K562 (cell line): Measurements from ENCODE around the gene CUL1. TPM values are rescaled to one million over a fixed set of nuclear protein-coding genes. Genes with fewer than 3 reads are reported as not detected.

Experiments used
- ATAC-seq: fragments of 200-7000 bp; cut with Tn5 transposase; 3 replicates; pipeline ENCODE4 v1.9.1; 2020; ENCODE audit warnings: moderate library complexity
- BruUV-seq: library from RNA; stranded (reverse); fragments of 400-500 nt; replicated peaks from 2 replicates; lab custom pipeline; 2021; lab: Mats Ljungman, UMichigan
- CTCF ChIA-PET: fragments of 300-600 bp; formaldehyde crosslinking; extraction: SDS; loops from one replicate; lab custom pipeline; 2021; ENCODE audit warnings: low intra/inter-chr PET ratio; lab: Yijun Ruan, JAX
- POLR2A ChIA-PET: fragments of 300-600, 350-650 bp; sonication (Branson Sonifier 250); formaldehyde crosslinking; extraction: SDS; loops from one replicate; lab custom pipeline; 2021; ENCODE audit warnings: antibody characterized with exemption, inconsistent platforms; lab: Yijun Ruan, JAX
- DNase-seq, 4 experiments: peaks; one replicate each; pipeline versions ENCODE4 v3.0.0 to v3.0.0-alpha.2; 2011 to 2018; ENCODE audit warnings: low spot score in 3 of 4, mixed read lengths in 3 of 4; ENCODE audit errors: extremely low read depth in 1 of 4
- FAIRE-seq: peaks from 2 replicates; lab custom pipeline; 2011; peaks lifted over from hg19 to GRCh38; lab: Jason Lieb, UNC
- H2AFZ ChIP-seq: 2 replicates; pipeline ENCODE4 v1.6.0; 2011; ENCODE audit warnings: low read depth, low read length, control low read depth, inconsistent platforms
- H3K27ac ChIP-seq: fragments of 200-600 bp; 3 replicates; pipeline ENCODE4 v1.8.0; 2011; ENCODE audit warnings: low read depth, mild to moderate bottlenecking, control low read depth, inconsistent platforms, low read length, moderate library complexity, mixed read lengths; ENCODE audit errors: extremely low read depth
- H3K27me3 ChIP-seq, 2 experiments: fragments of 300-600 bp in 1 of 2; 2 replicates in 1 of 2; 3 replicates in 1 of 2; pipeline versions ENCODE4 v1.6.0 to v1.8.0; 2011; ENCODE audit warnings: inconsistent platforms in 2 of 2, low read length in 2 of 2, mild to moderate bottlenecking in 1 of 2, mixed read lengths in 1 of 2, moderate library complexity in 1 of 2; ENCODE audit not compliant: control insufficient read depth in 2 of 2, insufficient read depth in 2 of 2
- H3K36me3 ChIP-seq: fragments of 300-600 bp; 3 replicates; pipeline ENCODE4 v1.8.0; 2011; ENCODE audit warnings: mild to moderate bottlenecking, low read length, inconsistent platforms; ENCODE audit not compliant: control insufficient read depth, insufficient read depth
- H3K4me1 ChIP-seq, 2 experiments: fragments of 200-600 bp in 1 of 2; replicated peaks in 1 of 2; 2 replicates in 1 of 2; 3 replicates in 1 of 2; pipeline versions ENCODE4 v1.5.1 to v1.8.0; 2011; ENCODE audit warnings: inconsistent platforms in 2 of 2, low read length in 2 of 2, mild to moderate bottlenecking in 1 of 2, mixed read lengths in 1 of 2, moderate library complexity in 1 of 2; ENCODE audit not compliant: control insufficient read depth in 2 of 2, insufficient read depth in 2 of 2
- H3K4me2 ChIP-seq: 2 replicates; pipeline ENCODE4 v1.6.1; 2011; ENCODE audit warnings: low read length, control low read depth, inconsistent platforms, mixed read lengths; ENCODE audit not compliant: insufficient read depth
- H3K4me3 ChIP-seq: fragments of 200-600 bp; sonication (generic), shearing (Covaris generic); 2 replicates; pipeline ENCODE4 v1.5.1; 2016; ENCODE audit warnings: control low read depth, inconsistent platforms
- H3K79me2 ChIP-seq: fragments of 200-600 bp; 3 replicates; pipeline ENCODE4 v1.8.0; 2011; ENCODE audit warnings: low read length, inconsistent platforms; ENCODE audit not compliant: control insufficient read depth, insufficient read depth
- H3K9ac ChIP-seq, 2 experiments: 2 replicates each; pipeline versions ENCODE4 v1.6.0 to v1.6.1; 2011; ENCODE audit warnings: low read depth in 2 of 2, low read length in 2 of 2, control low read depth in 1 of 2, inconsistent platforms in 1 of 2, mild to moderate bottlenecking in 1 of 2, mixed read lengths in 1 of 2; ENCODE audit not compliant: insufficient read depth in 1 of 2
- H3K9me1 ChIP-seq: one replicate; pipeline ENCODE4 v1.6.0; 2011; ENCODE audit warnings: inconsistent platforms, mild to moderate bottlenecking, low read length, moderate library complexity; ENCODE audit not compliant: control insufficient read depth, insufficient read depth
- H3K9me3 ChIP-seq: replicated peaks from 2 replicates; pipeline ENCODE4 v1.5.1; 2011; ENCODE audit warnings: low read depth, low read length, inconsistent platforms; ENCODE audit not compliant: control insufficient read depth, insufficient read depth
- H4K20me1 ChIP-seq: replicated peaks from 2 replicates; pipeline ENCODE4 v1.6.1; 2011; ENCODE audit warnings: low read length, inconsistent platforms, mixed read lengths; ENCODE audit not compliant: control insufficient read depth, insufficient read depth
- AFF1 ChIP-seq, 2 experiments: fragments of 450-650 bp; IDR thresholded peaks; 2 replicates each; pipeline ENCODE4 v1.6.1; 2018; ENCODE audit warnings: mild to moderate bottlenecking in 2 of 2, low read depth in 1 of 2; ENCODE audit not compliant: partially characterized antibody in 2 of 2
- ZNF398 ChIP-seq: fragments of 250-450 bp; sonication (Bioruptor Pico); IDR thresholded peaks from 2 replicates; pipeline ENCODE4 v1.8.0; 2021; ENCODE audit warnings: moderate library complexity, mild to moderate bottlenecking, inconsistent platforms
- WGBS: fragments of 100-300 bp; shearing (Covaris generic); methylation state at CpG from one replicate; pipeline ENCODE4 v1.1.6; 2016; ENCODE audit warnings: low coverage, mixed read lengths; ENCODE audit not compliant: insufficient coverage; ENCODE audit errors: missing lambda C conversion rate; 5-methylcytosine and 5-hydroxymethylcytosine counted together
- in situ Hi-C: fragments of 300-500 bp; cut with MboI; formaldehyde crosslinking; loops from 4 replicates; pipeline ENCODE4 v1.15.0; 2018; ENCODE audit warnings: inconsistent platforms, mixed read lengths
- intact Hi-C: fragments of 100-400 bp; cut with micrococcal nuclease; formaldehyde crosslinking; loops from 2 replicates; pipeline ENCODE4 v1.14.2; 2022
- polyA plus RNA-seq, 8 experiments: library from polyadenylated mRNA; depleted of rRNA in 4 of 8; stranded (reverse) in 5 of 8; unstranded in 3 of 8; fragments of >200 nt; fragmentation: Nextera tagmentation in 2 of 8; fragmentation: Illumina TruSeq in 1 of 8; extraction: Ambion mirVana in 2 of 8; extraction: Trizol in 1 of 8; gene quantifications; 2 replicates each; pipeline versions ENCODE4 v1.2.1 to v1.2.3, GENCODE V29; 2011 to 2014; ENCODE audit warnings: inconsistent platforms in 1 of 8, missing spikeins in 1 of 8
- total RNA-seq, 7 experiments: library from RNA; depleted of rRNA in 6 of 7; stranded (reverse); fragments of >200 nt in 6 of 7; fragmentation: Illumina TruSeq in 2 of 7; extraction: Trizol in 2 of 7; gene quantifications; 2 replicates each; pipeline versions ENCODE4 v1.2.1 to v1.2.3, GENCODE V29; 2011 to 2021; ENCODE audit warnings: low replicate concordance in 1 of 7
- TF ChIP-seq, protein P1 (sequence below): fragments of 450-650 bp; IDR thresholded peaks from 2 replicates; pipeline ENCODE4 v1.6.1; 2016; ENCODE audit warnings: mild to moderate bottlenecking, moderate library complexity

The CUL1 gene
- total and polyA plus RNA-seq, 9 of the 15 experiments (the other 6 are each of a cell fraction or from before 2014, with no cell fraction given) = 31.5 to 107 (median 96.5) TPM

DNA sequence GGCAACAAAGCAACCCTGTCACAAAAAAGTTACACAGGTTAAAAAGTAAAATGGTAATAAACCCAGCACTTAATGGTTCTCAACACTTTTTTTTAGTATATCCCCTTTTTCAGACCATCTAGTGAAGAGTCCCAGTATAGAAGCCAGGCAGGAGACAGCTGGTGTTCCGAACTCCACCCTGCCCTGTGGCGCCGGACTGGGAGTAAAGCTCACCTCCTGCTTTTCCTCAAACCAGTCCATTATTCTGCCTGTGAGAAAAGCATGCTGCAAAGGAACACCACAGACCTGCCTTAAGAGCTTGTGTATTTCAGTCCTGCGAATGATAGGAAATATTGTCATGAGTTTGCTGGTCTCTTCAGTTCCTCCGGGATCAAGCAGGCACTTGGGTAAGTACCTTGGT, 104.4 kb downstream of the CUL1 start:
- DNase-seq (no peak), ATAC-seq (no peak; the same call in 2 of the 3 replicates), FAIRE-seq (no peak)
- Histone ChIP-seq H3K79me2 (no peaks in the 10 kb centered on the region), H3K4me3 (no peak overlapping the region), H3K9me1 (no peaks in the 10 kb centered on the region), H3K27me3 (no peaks in the 10 kb centered on the region), H3K9me3 (no peaks in the 10 kb centered on the region), H4K20me1 (peaks cover 4% of the 10 kb centered on the region; the same call in 1 of the 2 replicates), H3K4me1 (no peaks in the 10 kb centered on the region), H3K36me3 (peaks cover 69% of the 10 kb centered on the region), H3K4me2 (no peak overlapping the region), H3K9ac (no peak overlapping the region), H2AFZ (no peak overlapping the region), H3K27ac (no peak overlapping the region; the same call in 2 of the 3 replicates)
- no TSS peak for BruUV-seq
- in situ Hi-C loops (no loop called here), intact Hi-C loops (loop anchor here (5.0 to 10.0 kb wide), 2 partner anchors 226 to 292 kb away; partner anchors contain the start of gene ZNF786)
- WGBS = 87% methylated on average over 5 of the region's 5 CpGs
- POLR2A ChIA-PET = interaction anchor here (0.6 to 2.2 kb wide), 8 partner anchors 8 to 603 kb away, joined by 3 to 9 read pairs (median 4); no protein-coding TSS in a partner anchor
- CTCF ChIA-PET = no interaction called here
- TF ChIP-seq AFF1 (IDR thresholded peaks at IDR 0.05; ENCODE audit: low read depth in 1 of 2, partially characterized antibody in 2 of 2) (no peak), ZNF398 (no peak)
- TF ChIP-seq, protein P1, sequence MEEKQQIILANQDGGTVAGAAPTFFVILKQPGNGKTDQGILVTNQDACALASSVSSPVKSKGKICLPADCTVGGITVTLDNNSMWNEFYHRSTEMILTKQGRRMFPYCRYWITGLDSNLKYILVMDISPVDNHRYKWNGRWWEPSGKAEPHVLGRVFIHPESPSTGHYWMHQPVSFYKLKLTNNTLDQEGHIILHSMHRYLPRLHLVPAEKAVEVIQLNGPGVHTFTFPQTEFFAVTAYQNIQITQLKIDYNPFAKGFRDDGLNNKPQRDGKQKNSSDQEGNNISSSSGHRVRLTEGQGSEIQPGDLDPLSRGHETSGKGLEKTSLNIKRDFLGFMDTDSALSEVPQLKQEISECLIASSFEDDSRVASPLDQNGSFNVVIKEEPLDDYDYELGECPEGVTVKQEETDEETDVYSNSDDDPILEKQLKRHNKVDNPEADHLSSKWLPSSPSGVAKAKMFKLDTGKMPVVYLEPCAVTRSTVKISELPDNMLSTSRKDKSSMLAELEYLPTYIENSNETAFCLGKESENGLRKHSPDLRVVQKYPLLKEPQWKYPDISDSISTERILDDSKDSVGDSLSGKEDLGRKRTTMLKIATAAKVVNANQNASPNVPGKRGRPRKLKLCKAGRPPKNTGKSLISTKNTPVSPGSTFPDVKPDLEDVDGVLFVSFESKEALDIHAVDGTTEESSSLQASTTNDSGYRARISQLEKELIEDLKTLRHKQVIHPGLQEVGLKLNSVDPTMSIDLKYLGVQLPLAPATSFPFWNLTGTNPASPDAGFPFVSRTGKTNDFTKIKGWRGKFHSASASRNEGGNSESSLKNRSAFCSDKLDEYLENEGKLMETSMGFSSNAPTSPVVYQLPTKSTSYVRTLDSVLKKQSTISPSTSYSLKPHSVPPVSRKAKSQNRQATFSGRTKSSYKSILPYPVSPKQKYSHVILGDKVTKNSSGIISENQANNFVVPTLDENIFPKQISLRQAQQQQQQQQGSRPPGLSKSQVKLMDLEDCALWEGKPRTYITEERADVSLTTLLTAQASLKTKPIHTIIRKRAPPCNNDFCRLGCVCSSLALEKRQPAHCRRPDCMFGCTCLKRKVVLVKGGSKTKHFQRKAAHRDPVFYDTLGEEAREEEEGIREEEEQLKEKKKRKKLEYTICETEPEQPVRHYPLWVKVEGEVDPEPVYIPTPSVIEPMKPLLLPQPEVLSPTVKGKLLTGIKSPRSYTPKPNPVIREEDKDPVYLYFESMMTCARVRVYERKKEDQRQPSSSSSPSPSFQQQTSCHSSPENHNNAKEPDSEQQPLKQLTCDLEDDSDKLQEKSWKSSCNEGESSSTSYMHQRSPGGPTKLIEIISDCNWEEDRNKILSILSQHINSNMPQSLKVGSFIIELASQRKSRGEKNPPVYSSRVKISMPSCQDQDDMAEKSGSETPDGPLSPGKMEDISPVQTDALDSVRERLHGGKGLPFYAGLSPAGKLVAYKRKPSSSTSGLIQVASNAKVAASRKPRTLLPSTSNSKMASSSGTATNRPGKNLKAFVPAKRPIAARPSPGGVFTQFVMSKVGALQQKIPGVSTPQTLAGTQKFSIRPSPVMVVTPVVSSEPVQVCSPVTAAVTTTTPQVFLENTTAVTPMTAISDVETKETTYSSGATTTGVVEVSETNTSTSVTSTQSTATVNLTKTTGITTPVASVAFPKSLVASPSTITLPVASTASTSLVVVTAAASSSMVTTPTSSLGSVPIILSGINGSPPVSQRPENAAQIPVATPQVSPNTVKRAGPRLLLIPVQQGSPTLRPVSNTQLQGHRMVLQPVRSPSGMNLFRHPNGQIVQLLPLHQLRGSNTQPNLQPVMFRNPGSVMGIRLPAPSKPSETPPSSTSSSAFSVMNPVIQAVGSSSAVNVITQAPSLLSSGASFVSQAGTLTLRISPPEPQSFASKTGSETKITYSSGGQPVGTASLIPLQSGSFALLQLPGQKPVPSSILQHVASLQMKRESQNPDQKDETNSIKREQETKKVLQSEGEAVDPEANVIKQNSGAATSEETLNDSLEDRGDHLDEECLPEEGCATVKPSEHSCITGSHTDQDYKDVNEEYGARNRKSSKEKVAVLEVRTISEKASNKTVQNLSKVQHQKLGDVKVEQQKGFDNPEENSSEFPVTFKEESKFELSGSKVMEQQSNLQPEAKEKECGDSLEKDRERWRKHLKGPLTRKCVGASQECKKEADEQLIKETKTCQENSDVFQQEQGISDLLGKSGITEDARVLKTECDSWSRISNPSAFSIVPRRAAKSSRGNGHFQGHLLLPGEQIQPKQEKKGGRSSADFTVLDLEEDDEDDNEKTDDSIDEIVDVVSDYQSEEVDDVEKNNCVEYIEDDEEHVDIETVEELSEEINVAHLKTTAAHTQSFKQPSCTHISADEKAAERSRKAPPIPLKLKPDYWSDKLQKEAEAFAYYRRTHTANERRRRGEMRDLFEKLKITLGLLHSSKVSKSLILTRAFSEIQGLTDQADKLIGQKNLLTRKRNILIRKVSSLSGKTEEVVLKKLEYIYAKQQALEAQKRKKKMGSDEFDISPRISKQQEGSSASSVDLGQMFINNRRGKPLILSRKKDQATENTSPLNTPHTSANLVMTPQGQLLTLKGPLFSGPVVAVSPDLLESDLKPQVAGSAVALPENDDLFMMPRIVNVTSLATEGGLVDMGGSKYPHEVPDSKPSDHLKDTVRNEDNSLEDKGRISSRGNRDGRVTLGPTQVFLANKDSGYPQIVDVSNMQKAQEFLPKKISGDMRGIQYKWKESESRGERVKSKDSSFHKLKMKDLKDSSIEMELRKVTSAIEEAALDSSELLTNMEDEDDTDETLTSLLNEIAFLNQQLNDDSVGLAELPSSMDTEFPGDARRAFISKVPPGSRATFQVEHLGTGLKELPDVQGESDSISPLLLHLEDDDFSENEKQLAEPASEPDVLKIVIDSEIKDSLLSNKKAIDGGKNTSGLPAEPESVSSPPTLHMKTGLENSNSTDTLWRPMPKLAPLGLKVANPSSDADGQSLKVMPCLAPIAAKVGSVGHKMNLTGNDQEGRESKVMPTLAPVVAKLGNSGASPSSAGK = no peak
